HCT116 (cell line): ENCODE results near the gene SLC8A1. TPM values are rescaled to one million over a fixed set of nuclear protein-coding genes. Genes with fewer than 3 reads are reported as not detected.

Source experiments
- ATAC-seq: fragments of 200-7000 bp; cut with Tn5 transposase; 2 replicates; pipeline ENCODE4 v1.9.1; 2020; ENCODE audit warnings: mild to moderate bottlenecking, moderate library complexity
- BruUV-seq: library from RNA; stranded (reverse); fragments of 400-500 nt; replicated peaks from 2 replicates; lab custom pipeline; 2021; lab: Mats Ljungman, UMichigan
- CTCF ChIA-PET: fragments of 300-600 bp; sonication (Branson Sonifier 250); formaldehyde crosslinking; loops from one replicate; lab custom pipeline; 2021; ENCODE audit warnings: antibody characterized with exemption; lab: Charles Lee
- POLR2A ChIA-PET: fragments of 300-600, 350-600 bp; sonication (Branson Sonifier 250); formaldehyde crosslinking; loops from one replicate; lab custom pipeline; 2021; ENCODE audit warnings: antibody characterized with exemption; lab: Charles Lee
- RAD21 ChIA-PET, 2 experiments: fragments of 300-600 bp; sonication (Branson Sonifier 250); formaldehyde crosslinking; loops; one replicate each; lab custom pipeline; 2023; ENCODE audit warnings: low total read pairs in 2 of 2; ENCODE audit not compliant: uncharacterized antibody in 2 of 2, unreplicated experiment in 2 of 2, low non-redundant PET in 1 of 2; lab: Charles Lee
- DNase-seq: peaks from one replicate; pipeline ENCODE4 v3.0.0-alpha.2; 2010; ENCODE audit warnings: low read depth, low spot score
- H2AFZ ChIP-seq: fragments of 200-600 bp; shearing (Covaris generic), sonication (generic); 2 replicates; pipeline ENCODE4 v1.6.1; 2017; ENCODE audit warnings: low read depth, mixed run types, mixed read lengths, antibody characterized with exemption, low read length; ENCODE audit not compliant: poor library complexity, severe bottlenecking
- H3K27ac ChIP-seq: 2 replicates; pipeline ENCODE4 v1.5.1; 2012; ENCODE audit warnings: low read depth, low read length
- H3K27me3 ChIP-seq: fragments of 200-600 bp; sonication (generic); 2 replicates; pipeline ENCODE4 v1.6.1; 2016; ENCODE audit warnings: mixed run types, low read length, mixed read lengths; ENCODE audit not compliant: insufficient read depth
- H3K36me3 ChIP-seq, 2 experiments: fragments of 200-500 bp in 1 of 2; fragments of 200-600 bp in 1 of 2; sonication (Bioruptor generic) in 1 of 2; sonication (generic) in 1 of 2; 2 replicates each; pipeline versions ENCODE4 v1.5.1 to v1.6.1; 2014 to 2016; ENCODE audit warnings: low read length in 2 of 2, inconsistent platforms in 1 of 2, mixed read lengths in 1 of 2, mixed run types in 1 of 2; ENCODE audit not compliant: insufficient read depth in 2 of 2, control insufficient read depth in 1 of 2
- H3K4me1 ChIP-seq, 2 experiments: fragments of 200-600 bp in 1 of 2; sonication (generic) in 1 of 2; 2 replicates each; pipeline versions ENCODE4 v1.5.1 to v1.6.1; 2012 to 2017; ENCODE audit warnings: low read length in 2 of 2, inconsistent platforms in 1 of 2, mild to moderate bottlenecking in 1 of 2, mixed read lengths in 1 of 2, mixed run types in 1 of 2, moderate library complexity in 1 of 2; ENCODE audit not compliant: insufficient read depth in 2 of 2, control insufficient read depth in 1 of 2
- H3K4me2 ChIP-seq: fragments of 200-600 bp; sonication (generic); 2 replicates; pipeline ENCODE4 v1.6.1; 2017; ENCODE audit warnings: mixed run types, low read length, mixed read lengths
- H3K4me3 ChIP-seq, 2 experiments: fragments of 200-600 bp in 1 of 2; sonication (generic) in 1 of 2; replicated peaks in 1 of 2; 2 replicates each; pipeline ENCODE4 v1.5.1; 2011 to 2016; ENCODE audit warnings: low read length in 2 of 2, control low read depth in 1 of 2, low read depth in 1 of 2, mild to moderate bottlenecking in 1 of 2, mixed read lengths in 1 of 2, mixed run types in 1 of 2
- H3K79me2 ChIP-seq: fragments of 200-600 bp; sonication (generic); 2 replicates; pipeline ENCODE4 v1.6.1; 2017; ENCODE audit warnings: mild to moderate bottlenecking, mixed run types, low read length, moderate library complexity, mixed read lengths; ENCODE audit not compliant: insufficient read depth
- H3K9ac ChIP-seq: fragments of 200-600 bp; sonication (generic); 2 replicates; pipeline ENCODE4 v1.6.1; 2016; ENCODE audit warnings: low read length, mixed read lengths
- H3K9me2 ChIP-seq: fragments of 200-600 bp; sonication (generic), shearing (Covaris generic); 2 replicates; pipeline ENCODE4 v1.6.1; 2017; ENCODE audit warnings: mixed run types, mild to moderate bottlenecking, moderate library complexity; ENCODE audit not compliant: insufficient read depth
- H3K9me3 ChIP-seq, 2 experiments: fragments of 200-500 bp in 1 of 2; fragments of 200-600 bp in 1 of 2; sonication (Bioruptor generic) in 1 of 2; sonication (generic) in 1 of 2; 2 replicates each; pipeline ENCODE4 v1.6.1; 2014 to 2017; ENCODE audit warnings: low read length in 2 of 2, mixed read lengths in 2 of 2, inconsistent platforms in 1 of 2, low read depth in 1 of 2, mild to moderate bottlenecking in 1 of 2, mixed run types in 1 of 2, moderate library complexity in 1 of 2; ENCODE audit not compliant: control insufficient read depth in 1 of 2, insufficient read depth in 1 of 2
- H4K20me1 ChIP-seq: fragments of 200-600 bp; sonication (generic), shearing (Covaris generic); 2 replicates; pipeline ENCODE4 v1.6.1; 2017; ENCODE audit warnings: mixed run types, mild to moderate bottlenecking, moderate library complexity; ENCODE audit not compliant: insufficient read depth
- ATF3 ChIP-seq: IDR thresholded peaks from 2 replicates; pipeline ENCODE4 v1.6.1; 2012
- CBX3 ChIP-seq: IDR thresholded peaks from 2 replicates; pipeline ENCODE4 v1.6.1; 2012; ENCODE audit warnings: low read depth
- CEBPB ChIP-seq: IDR thresholded peaks from 2 replicates; pipeline ENCODE4 v1.6.1; 2012; ENCODE audit warnings: low read depth
- EZH2phosphoT487 ChIP-seq: fragments of 200-600 bp; IDR thresholded peaks from 2 replicates; pipeline ENCODE4 v1.6.1; 2018; ENCODE audit warnings: antibody characterized with exemption, borderline replicate concordance
- JUND ChIP-seq: IDR thresholded peaks from 2 replicates; pipeline ENCODE4 v1.6.1; 2012
- POLR2AphosphoS5 ChIP-seq: IDR thresholded peaks from 2 replicates; pipeline ENCODE4 v1.6.1; 2011; ENCODE audit warnings: mild to moderate bottlenecking, low read depth, low read length, moderate library complexity
- SIN3A ChIP-seq: IDR thresholded peaks from 2 replicates; pipeline ENCODE4 v1.6.1; 2012; ENCODE audit warnings: low read depth
- SRF ChIP-seq: IDR thresholded peaks from 2 replicates; pipeline ENCODE4 v1.6.1; 2012; ENCODE audit warnings: low read depth
- YY1 ChIP-seq: IDR thresholded peaks from 2 replicates; pipeline ENCODE4 v1.6.1; 2011; ENCODE audit warnings: low read length, low read depth, moderate library complexity, mild to moderate bottlenecking; ENCODE audit not compliant: insufficient replicate concordance; ENCODE audit errors: extremely low read depth
- intact Hi-C: fragments of 100-400 bp; cut with micrococcal nuclease; formaldehyde crosslinking; loops from 2 replicates; pipeline ENCODE4 v1.10.0; 2022
- total RNA-seq: library from RNA; stranded (reverse); gene quantifications from one replicate; pipeline ENCODE4 v1.2.1, GENCODE V29; 2021; ENCODE audit not compliant: unreplicated experiment

Gene SLC8A1
- total RNA-seq, 1 experiment from 2014 or later: 0.07 TPM

- ATAC-seq: no peak
- no peak for DNase-seq
- ChIA-PET CTCF (no interaction called here), RAD21 (no interaction called here), POLR2A (no interaction called here)
- Histone ChIP-seq H3K4me1 (no peaks in the 10 kb centered on the region), H3K4me2 (no peak overlapping the region), H3K4me3 (no peak overlapping the region), H3K36me3 (no peaks in the 10 kb centered on the region), H3K79me2 (no peaks in the 10 kb centered on the region), H2AFZ (no peak overlapping the region), H3K27me3 (no peaks in the 10 kb centered on the region), H3K27ac (no peak overlapping the region), H3K9ac (no peak overlapping the region), H4K20me1 (no peaks in the 10 kb centered on the region), H3K9me3 (no peaks in the 10 kb centered on the region), H3K9me2 (no peaks in the 10 kb centered on the region)
- BruUV-seq: no TSS peak
- TF ChIP-seq ATF3: no peak
- intact Hi-C loops: no loop called here
Measured at GRCh38 chr2:40361478-40361877, 90.4 kb downstream of the SLC8A1 start.

- H3K4me1 ChIP-seq: no peaks in the 10 kb centered on the region
- H3K36me3 ChIP-seq: no peaks in the 10 kb centered on the region
- no peak overlapping the region for H3K4me2 ChIP-seq
- H3K27ac ChIP-seq: no peak overlapping the region
- no peaks in the 10 kb centered on the region for H3K79me2 ChIP-seq
- no peaks in the 10 kb centered on the region for H3K9me3 ChIP-seq
- ChIA-PET POLR2A (no interaction called here), CTCF (no interaction called here), RAD21 (no interaction called here)
- no peak for ATAC-seq
- intact Hi-C loops: no loop called here
- DNase-seq: no peak
- no TSS peak for BruUV-seq
- H4K20me1 ChIP-seq: no peaks in the 10 kb centered on the region
- TF ChIP-seq EZH2phosphoT487 (no peak), CEBPB (no peak), SRF (no peak), SIN3A (no peak), YY1 (no peak), CBX3 (no peak), POLR2AphosphoS5 (no peak), JUND (no peak)
- H3K9me2 ChIP-seq: no peaks in the 10 kb centered on the region
- no peak overlapping the region for H3K4me3 ChIP-seq
- no peak overlapping the region for H3K9ac ChIP-seq
- no peak overlapping the region for H2AFZ ChIP-seq
- no peaks in the 10 kb centered on the region for H3K27me3 ChIP-seq
Measured at GRCh38 chr2:40360652-40361051, 91.2 kb downstream of the SLC8A1 start.
